Fibroblast of skin of abdomen (primary cell): Measurements from ENCODE around the gene VSTM2B.

Experiments
- DNase-seq: peaks from one replicate; pipeline ENCODE4 v3.0.0-alpha.2; 2013

The VSTM2B gene

DNA sequence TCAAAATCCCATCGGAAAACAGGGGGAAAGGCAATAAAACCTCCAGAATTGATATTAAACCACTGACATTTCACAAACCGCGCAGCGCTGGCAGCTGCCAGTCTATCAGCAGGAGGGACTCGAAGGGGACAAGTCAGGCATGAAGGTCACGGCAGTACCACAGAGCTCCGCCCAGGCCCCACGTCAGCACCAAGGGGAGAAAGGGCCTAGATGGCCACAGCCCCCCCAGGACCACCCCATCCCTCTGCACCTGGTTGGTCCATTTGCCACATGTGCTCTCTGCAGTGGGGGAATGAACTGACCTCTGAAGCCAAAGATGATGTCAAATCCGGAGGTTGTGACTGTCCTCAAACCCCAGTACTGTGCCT is 9.5 kb upstream of the VSTM2B start:
- DNase-seq: no peak

DNA sequence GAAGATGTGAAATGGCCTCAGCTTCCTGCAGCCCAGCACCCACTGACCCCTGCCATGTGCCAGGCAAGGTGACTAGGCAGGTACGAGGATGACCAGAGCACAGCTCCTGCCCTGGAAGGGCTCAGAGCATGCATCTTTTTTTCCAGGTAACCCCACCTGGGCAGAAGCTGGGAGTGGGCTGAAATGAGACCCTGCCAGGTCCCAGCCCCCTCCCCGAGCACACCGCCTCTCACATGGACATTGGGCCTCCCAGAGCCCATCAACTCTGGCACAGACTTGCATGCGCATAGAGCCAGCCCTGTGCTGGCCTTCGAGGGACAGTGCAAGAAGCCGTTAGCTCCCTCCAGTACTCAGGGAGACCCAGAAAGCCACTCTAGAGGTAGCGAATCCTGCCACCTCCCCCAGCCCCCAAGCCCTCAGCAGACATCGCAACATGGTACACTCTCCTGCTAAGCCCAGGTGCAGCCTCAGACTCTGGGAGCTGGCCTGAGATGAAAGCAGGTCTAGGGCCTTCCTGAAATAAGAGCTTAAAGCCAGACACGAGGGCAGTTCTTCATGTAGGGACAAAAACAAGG is 8.9 kb upstream of the VSTM2B start:
- DNase-seq: no peak

DNA sequence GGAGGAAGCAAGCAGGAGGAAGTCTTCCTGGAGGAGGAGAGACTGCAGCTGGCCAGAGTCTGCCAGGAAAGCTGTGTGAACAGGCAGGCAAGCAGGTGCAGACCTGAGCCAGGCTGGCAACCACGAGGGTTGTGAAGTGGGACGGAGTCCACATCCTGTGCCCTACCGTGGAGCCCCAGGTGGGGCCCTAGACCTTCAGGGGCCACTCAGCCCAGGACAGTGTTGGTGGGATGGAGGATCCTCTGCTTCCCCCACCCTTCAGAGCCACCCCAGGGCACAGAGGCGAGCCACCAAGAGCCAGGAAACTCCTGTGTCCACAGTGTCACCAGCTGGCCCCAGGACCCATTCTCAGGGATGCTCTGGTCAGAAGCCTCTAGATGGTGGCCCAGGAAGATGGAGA is 8.4 kb upstream of the VSTM2B start:
- DNase-seq: no peak

DNA sequence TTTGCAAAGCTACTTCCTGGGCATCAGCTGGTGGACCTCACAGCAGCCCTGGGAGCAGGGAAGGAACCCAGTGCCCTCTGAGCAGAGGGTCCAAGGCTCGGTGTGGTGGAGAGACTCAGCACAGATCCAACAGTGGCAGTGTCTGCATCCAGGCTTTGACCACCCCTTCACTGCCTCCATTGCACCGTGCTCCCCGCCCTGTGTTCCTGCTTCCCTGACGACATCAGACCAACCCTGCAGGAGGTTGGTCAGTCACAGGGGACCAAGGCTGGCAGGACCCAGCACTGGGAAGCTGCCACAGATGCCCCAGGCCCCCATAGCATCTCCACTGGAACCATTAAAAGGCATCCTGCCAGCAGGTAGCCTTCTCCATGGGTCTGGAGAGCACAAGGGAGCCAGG is 7.8 kb upstream of the VSTM2B start:
- DNase-seq: no peak

DNA sequence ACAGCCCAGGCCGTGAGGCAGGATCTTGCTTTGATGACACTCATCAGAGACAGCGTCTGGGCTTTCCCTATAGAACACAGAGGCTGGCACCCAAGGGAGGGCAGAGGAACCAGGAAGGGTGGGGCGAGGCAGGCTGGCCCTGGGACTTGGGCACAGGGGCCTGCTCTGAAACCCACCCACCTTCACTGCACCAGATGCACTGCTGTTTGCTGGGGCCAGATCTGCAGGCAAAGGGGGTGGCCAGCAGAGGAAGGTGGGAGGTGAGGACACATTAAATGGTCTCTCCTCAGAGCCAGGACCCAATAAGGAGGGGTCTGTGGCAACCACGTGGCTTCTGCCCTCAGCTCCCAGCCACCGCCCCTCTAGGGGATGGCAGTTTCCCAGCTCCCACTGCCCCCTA is 6.6 kb upstream of the VSTM2B start:
- no peak for DNase-seq

DNA sequence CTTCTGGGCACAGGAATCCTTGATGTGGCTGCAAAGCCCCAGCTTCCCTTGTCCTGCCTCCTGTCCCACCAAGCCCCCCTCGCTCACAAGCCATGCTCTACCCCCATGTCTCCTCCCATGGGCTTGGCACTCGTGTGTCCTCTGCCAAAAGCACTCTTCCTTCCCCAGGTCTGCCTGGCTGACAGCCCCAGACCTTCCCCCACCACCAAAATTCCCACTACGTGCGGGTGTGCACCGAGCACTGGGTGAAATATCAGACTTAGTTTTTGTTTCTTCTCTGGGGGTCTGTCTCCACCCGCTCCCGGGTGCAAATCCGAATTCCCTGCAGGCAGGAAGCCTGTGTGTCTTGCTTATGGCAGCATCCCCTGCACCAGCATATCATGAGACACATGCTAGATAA is 5.9 kb upstream of the VSTM2B start:
- no peak for DNase-seq

DNA sequence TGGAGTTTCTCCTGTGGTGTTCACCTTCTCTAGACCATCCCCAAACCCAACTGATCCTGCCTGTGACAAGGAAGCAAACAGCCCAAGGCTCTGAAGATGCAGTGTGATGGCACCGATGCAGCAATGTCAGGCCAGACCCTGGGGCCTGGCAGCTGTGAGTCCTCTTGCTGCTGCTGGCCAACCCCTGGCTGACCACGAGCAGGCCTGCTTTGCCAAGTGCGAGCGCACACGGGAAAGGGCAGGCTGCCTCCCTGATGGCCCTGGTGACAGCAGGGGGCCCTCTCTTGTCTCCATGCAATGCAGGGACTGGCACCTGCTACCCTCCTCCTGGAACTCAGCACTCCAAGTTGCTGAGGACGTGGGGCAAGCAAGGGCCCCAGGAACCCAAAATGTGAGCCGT is 5.4 kb upstream of the VSTM2B start:
- no peak for DNase-seq

DNA sequence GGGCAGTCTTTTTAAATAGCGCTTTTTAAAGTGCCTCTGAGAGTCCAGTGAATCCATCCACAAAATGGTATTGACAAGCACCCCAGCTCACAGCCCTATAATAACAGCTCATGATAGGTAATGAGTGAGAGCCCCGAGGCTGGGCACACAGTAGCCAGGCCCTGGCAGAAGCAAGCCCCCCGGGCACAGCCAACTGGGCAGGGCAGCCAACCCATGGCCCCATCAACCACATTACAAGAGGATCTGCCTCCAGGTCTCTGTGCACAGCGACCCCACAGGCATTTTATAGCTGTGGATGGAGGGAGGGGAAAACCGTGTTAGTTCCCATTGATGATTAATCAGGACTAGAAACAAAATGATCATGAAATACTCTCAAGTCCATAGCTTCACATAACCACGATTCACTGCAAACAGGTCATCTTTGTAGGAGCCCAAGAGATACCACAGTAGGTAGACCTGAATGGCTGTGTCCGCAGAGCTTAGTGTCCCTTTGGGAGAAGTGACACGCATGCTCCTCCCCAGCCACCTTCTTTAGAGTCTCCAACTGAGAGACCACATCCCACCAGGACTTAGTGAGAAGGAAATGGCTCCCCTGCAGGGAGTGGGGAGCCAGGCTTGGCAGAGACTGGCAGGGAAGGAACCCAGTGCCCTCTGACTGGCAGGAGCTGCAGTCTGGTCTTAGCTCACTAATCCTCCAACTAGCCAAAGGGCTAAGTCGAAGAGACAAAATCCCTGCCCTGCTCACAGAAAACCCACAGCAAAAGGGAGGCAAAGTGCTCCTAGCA is 4.3 kb upstream of the VSTM2B start:
- DNase-seq: no peak

DNA sequence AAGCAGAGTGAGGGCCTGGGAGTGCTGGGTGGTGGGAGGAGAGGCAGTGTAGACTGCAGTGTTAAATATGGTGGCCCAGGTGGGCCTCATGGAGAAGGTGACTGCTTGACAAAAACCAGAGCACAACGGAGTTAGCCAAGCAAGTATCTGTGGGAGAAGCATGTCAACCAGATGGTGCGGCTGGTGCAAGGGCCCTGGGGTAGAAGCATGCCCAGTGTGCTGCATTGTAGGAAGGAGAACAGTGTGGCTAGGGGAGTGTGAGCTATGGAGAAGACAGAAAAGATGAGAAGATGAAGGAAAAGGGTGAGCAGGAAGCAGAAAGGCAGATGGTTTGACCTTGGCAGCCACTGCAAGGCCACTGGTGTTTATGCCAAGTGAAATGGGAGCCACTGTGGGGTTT is 2.2 kb upstream of the VSTM2B start:
- no peak for DNase-seq

DNA sequence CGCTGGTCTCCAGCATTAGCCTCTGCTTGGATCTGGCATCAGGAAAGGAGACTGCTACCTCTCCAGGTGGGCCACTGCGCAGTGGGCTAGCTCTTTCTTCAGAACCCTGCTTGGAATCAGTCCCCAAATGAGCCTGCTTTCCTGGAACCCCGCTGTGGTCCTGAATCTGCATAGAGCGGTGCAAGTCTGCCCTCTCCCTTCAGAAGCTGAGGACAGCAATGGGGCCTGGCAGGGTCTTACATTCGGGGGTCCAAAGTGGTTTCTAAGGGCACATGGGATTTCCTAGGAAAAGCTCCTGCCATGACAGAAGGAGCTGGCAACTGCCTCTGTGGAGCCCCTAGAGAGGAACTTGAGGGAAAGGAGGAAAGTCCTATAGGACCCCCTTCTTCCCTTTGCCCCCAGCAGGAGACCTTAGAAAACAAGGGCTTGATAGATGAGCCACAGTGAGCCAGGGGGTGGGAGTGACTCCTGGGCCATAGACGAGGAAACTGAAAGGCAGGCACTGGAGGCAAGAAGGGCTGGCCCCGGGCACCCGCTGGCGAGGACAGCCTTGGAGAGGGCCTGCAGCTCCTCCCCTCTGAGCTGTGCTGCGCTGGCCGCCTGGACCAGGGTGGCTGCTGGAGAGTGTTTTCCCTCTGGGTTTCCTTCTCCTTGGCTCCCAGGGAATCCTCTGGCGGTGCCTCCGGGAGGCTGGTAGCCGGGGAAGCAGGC is 1.4 kb upstream of the VSTM2B start:
- DNase-seq: no peak

DNA sequence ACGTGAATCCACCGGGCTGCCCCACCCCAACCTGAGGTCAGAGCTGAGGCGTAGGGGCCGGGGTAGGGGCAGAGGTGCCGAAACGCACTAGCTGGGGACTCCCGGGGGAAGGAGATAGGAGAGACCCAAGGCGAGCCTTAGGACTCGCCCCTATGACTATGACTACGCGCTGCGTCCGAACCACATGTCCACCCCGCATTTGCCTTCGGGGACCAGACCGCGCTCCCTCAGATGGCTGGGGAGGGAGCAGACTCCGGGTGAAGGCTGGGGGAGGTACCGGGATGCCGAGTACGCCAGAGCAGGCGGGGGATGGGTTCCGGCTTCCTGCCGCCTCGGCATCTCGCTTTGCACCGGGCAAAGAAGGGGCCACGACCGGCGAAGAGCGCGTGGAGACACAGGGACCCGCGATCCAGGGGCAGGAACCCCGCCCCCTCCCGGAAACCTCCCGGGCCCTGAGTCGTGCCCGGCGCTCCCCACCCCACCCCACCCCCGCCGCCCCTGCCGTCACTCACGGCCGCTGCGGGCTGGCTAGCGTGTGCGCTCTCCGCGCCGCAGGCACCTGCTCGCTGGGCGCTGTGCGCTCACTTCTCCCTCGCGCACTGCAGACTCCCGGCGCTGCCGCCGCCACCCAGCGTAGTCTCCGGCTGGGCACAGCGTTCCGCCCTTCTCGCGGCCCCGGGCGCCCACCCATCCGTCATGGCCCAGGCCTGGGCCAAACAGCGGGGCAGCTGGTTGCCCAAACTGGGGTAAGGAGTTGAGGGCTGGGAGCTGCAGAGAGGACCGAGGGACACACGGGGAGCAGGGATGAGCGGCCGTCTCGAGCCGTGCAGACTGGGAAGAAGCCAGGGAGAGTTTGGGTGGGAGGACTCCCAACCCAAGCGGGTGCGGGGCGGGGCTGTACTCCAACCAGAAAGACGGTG is 622 bp upstream of the VSTM2B start:
- DNase-seq: no peak

DNA sequence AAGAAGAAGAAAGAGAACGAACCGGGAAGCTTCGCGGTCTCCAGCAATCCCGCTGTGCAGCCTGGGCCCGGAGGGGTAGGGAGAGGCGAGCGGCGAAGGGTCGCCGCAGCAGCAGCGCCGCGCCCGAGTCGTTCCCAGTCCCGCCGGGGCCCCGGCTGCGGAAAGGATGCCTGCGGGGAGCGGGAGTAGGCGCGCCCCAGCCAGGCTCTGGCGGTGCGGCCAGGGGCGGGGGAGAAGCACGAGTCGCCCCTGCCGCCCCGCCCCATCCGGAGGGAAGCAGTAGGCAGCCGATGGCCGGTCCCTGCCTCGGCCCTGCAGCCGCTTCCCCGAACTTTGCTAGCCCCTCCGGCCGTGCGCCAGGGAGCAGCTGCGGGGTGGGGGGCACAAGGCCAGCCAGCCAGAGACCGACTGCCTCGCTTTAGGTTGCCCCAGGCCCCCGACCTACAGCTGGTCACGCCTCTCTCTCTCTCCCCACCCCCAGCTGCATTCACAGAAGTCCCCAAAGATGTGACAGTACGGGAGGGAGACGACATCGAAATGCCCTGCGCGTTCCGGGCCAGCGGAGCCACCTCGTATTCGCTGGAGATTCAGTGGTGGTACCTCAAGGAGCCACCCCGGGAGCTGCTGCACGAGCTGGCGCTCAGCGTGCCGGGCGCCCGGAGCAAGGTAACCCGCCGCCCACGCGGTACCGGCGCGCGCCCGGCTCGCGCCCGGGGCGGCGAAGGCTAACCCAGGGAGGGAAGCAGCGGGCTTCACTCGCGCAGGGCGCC is 1.1 kb downstream of the VSTM2B start:
- DNase-seq: no peak

DNA sequence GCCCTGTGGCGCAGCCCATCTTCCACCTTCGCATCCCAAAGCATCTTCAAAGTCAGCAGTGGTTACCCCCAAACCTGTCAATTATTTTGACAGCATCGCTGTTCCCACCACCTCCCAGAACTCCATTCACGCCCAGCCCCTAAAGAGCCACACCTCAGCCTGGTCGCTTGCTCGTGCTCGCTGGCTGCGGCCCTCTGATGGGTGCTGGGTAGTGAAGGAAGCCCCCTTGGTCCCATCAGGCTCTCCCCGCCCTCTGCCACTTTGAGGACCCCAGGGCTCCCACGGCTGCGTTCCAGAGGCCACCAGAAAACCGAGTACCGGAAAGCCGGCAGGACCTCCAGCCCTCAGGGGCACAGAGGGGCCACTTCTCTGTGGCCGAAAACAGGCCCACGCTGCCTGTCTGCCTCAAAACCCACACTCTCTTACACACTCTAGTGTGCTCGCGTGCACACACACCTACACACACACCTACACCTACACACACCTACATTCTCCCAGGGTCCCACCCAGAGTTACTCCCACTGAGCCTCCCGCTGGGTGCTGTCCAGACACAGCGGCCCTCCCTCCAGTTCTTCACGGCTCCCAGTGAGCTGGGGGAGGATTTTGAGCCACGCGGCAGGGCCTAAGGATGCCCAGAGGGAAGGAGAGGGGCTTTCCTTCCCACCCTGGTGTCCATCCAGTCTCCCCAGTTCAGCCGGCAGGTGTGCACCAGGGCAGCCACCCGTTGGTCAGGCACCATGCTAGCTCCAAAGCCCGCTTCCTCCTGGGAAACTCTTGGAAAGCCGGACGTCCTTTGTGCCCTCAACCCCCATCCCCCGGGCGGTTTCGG is 1.9 kb downstream of the VSTM2B start:
- no peak for DNase-seq

DNA sequence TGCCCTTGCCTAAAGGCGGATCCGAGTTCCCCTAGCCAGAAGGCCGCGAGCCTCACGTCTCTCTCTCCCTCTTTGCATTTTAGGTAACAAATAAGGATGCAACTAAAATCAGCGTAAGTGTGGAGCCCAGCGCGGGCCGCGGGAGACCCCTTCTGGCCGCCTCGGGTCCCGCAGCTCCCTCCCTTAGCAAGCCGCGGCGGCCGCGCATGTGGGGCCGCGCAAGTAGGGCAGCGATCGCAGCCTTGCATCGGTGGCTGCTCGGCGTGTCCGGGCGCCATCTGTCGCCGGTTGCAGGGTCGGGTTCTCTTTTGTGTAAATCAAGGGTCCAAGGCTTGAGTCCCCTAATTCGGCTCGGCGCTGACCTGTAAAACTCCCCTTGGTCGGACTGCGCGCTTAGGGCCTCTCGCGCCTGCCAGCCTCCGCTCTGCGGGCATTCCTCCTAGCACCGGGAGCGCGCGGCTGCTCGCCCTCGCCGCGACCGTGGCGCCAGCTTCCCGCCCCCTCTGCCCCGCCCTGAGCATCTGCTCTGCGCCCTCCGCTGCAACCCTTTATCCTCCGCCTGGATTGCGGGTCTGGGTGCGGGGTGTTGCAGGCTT is 2.7 kb downstream of the VSTM2B start:
- peak; percentile 55 for DNase-seq

DNA sequence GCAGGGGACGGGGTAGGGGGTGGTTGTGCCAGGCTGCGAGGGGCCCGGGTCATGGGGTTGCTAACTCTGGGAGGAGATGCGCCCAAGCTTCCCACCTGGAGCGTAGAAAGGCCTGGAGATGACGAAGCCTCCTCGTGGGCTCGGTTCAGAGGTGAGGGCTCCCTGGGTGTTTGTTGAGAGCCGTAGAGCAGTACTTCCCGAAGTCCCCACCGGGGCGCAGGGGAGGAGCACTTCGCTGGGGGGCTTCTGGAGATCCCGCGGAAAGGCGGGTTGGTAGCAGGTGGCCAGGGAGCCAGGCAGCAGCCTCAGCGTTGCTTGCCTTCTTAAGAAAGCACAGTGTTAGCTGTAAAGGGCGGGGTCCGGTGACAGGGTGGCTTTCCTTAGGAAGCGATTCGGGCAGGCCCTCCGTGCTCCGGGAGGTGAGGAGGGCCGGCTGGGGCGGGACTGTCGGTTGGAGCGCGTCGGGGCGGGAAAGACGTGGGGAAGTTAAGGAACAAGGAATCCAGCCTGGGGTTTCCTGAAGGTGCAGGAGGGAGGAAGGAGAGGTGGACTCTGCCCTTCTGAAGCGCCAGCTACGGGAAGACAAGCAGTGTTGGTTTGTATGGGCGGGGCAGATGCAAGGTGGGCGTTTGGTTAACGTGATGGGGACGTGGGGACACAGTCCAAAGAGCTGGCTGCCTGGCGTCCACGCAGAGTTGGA is 3.3 kb downstream of the VSTM2B start:
- no peak for DNase-seq

DNA sequence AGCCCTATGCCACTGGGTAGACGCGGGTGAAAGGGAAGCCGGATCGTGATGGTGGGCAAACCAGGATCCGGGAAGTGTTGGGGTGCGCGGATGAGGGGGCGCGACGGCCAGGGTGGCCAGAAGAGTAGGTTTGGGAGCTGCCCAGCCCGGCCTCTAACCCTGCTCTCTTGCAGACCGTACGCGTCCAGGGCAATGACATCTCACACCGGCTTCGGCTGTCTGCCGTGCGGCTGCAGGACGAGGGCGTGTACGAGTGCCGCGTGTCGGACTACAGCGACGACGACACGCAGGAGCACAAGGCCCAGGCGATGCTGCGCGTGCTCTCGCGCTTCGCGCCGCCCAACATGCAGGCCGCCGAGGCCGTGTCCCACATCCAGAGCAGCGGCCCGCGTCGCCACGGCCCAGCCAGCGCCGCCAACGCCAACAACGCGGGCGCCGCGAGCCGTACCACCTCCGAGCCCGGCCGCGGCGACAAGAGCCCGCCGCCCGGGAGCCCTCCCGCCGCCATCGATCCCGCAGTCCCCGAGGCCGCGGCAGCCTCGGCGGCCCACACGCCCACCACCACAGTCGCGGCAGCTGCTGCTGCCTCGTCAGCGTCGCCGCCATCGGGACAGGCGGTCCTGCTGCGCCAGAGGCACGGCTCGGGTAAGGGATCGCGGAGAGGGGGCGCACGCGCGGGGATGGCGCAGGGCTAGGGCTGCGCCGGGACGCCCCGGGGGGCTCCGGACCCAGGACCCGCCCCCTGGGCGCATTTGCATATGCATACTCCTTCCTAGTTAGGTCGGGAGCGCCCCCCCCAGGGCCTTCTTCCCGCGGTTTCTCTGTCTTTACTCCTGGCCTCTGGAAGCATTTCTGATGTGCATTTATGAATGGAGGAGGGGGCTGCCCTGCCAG is 4.1 kb downstream of the VSTM2B start:
- DNase-seq: no peak

DNA sequence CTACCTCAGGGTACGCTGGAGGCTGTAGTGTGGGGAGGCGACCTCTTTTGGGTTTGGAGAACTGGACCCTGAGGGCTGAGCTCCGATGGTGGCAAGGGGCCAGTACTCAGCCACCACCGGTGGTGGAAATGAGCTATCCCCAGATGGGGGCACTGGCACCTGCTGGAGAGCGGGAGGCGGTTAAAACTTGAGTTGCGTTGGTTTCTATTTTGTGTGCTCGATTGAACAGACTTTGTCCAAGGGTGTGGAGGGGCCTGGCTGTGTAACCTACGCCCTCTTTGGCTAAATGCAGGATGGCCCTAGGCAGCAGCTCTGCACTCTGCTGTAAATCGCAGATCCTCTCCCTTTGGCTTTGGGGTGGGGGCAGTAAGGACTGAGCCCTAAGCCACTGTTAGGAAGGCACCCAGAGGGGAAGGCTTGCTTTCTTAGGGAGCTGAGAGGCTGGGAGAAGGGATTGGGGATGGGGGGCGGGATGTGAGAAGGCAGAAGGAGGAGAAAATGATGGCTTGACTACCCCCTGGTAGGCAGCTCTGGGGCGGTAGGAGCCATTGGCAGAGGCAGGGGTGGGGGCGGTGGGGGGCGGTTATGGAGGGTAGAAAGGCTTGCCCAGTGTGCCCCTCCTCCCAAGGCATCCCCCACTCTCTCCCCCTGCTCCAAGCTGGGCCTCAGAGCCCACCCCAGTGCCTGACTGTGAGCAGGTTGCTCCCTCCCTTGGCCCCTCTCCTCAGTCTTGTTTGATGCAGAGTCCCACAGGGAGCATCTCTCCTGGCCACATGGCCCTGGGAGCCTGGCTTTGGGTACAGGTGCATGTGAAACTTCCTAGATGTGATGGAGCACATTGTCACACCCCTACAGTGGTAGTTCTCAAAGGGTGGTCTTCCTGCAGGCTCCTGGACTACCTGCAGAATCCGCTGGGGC is 5.0 kb downstream of the VSTM2B start:
- DNase-seq: no peak

DNA sequence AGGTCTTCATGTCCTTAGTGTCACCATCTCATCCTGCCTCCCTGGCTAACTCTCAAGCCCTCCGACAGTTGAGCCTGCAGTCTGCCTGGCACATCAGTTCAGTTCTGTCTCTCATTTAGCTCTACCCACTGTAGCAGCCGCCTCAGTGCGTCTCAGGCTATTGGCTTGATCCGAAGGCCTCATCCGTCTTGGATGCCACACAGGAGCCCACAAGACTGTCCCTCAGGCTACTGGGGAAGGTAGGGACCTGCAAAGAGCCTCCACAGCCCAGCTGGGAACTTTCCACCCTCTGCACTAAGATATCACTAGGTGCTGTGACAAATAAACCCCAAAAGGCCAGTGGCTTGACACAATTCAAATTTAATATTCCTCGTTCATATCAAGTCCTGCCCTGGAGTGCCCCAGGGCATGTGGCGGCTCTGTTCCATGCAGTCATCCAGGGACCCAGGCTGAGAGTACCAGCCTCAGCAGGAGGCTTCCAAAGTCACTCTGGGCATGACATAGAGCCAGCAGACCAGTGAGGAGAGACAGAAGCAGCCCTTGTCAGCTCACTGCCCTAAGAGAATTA is 5.7 kb downstream of the VSTM2B start:
- no peak for DNase-seq
